ENCODE data around the gene CD81.

DNA sequence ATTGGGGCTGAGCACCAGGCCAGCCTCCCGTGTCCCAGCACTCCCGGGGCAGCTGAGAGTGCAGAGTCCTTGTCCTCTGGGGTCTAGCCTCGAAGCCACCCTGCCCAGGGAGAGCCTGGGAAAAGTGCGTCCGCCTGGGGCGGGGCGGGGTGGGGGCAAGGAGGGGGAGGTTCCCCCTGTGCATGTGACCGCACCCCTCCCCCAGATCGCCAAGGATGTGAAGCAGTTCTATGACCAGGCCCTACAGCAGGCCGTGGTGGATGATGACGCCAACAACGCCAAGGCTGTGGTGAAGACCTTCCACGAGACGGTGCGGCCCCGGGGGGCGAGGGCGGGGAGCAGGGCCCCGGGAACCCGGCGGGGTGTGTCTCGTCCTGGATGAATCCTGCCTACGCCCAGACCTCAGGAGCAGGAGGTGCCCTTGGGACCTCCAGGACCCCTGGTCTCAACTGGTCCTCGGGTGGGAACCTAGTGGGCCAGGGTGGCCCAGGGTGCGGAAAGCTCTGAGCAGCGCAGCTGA lies 18.2 kb downstream of the CD81 start:
- TF ChIP-seq, protein P1, sequence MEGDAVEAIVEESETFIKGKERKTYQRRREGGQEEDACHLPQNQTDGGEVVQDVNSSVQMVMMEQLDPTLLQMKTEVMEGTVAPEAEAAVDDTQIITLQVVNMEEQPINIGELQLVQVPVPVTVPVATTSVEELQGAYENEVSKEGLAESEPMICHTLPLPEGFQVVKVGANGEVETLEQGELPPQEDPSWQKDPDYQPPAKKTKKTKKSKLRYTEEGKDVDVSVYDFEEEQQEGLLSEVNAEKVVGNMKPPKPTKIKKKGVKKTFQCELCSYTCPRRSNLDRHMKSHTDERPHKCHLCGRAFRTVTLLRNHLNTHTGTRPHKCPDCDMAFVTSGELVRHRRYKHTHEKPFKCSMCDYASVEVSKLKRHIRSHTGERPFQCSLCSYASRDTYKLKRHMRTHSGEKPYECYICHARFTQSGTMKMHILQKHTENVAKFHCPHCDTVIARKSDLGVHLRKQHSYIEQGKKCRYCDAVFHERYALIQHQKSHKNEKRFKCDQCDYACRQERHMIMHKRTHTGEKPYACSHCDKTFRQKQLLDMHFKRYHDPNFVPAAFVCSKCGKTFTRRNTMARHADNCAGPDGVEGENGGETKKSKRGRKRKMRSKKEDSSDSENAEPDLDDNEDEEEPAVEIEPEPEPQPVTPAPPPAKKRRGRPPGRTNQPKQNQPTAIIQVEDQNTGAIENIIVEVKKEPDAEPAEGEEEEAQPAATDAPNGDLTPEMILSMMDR (conservative IDR thresholded peaks at IDR 0.05; ENCODE audit: low read depth, low read length) = no peak
- no peak for TF ChIP-seq EZH2 (IDR thresholded peaks at IDR 0.05; ENCODE audit: borderline replicate concordance, low read depth, low read length, poor library complexity, severe bottlenecking)

Data from A673 (cell line).